Measurements from ENCODE around the gene PTPRD.

The PTPRD gene

GRCh38 chr9:8895861-8896224 lies 1717.0 kb downstream of the PTPRD start:
- no peak overlapping the region for H3K4me3 ChIP-seq (ENCODE audit: low read length)
- peak overlapping the region; percentile 42 for H3K9ac ChIP-seq (ENCODE audit: low read length)
- no peaks in the 10 kb centered on the region for H3K9me3 ChIP-seq (ENCODE audit: control insufficient read depth, low read length)
- H3K36me3 ChIP-seq (ENCODE audit: control insufficient read depth, insufficient read depth, low read length, severe bottlenecking), result no peaks in the 10 kb centered on the region
- peak; percentile 14 for DNase-seq (ENCODE audit: low read depth)
- H3K27me3 ChIP-seq (replicated peaks; ENCODE audit: control insufficient read depth, insufficient read depth, low read length), result no peaks in the 10 kb centered on the region
- peaks cover 5% of the 10 kb centered on the region for H3K4me1 ChIP-seq (ENCODE audit: control insufficient read depth, insufficient read depth, low read length)

- H3K9ac ChIP-seq (ENCODE audit: low read length), result no peak overlapping the region
- H3K9me3 ChIP-seq (ENCODE audit: control insufficient read depth, low read length), result no peaks in the 10 kb centered on the region
- no peaks in the 10 kb centered on the region for H3K27me3 ChIP-seq (replicated peaks; ENCODE audit: control insufficient read depth, insufficient read depth, low read length)
- H3K4me3 ChIP-seq (ENCODE audit: low read length), result no peak overlapping the region
- DNase-seq (ENCODE audit: low read depth), result no peak
- no peaks in the 10 kb centered on the region for H3K36me3 ChIP-seq (ENCODE audit: control insufficient read depth, insufficient read depth, low read length, severe bottlenecking)
- peaks cover 5% of the 10 kb centered on the region for H3K4me1 ChIP-seq (ENCODE audit: control insufficient read depth, insufficient read depth, low read length)
Observed at GRCh38 chr9:8895106-8895860, 1717.5 kb downstream of the PTPRD start.

- Histone ChIP-seq H3K9me3 (ENCODE audit: control insufficient read depth, low read length) (no peaks in the 10 kb centered on the region), H3K9ac (ENCODE audit: low read length) (no peak overlapping the region), H3K4me1 (ENCODE audit: control insufficient read depth, insufficient read depth, low read length) (peaks cover 5% of the 10 kb centered on the region), H3K4me3 (ENCODE audit: low read length) (no peak overlapping the region), H3K36me3 (ENCODE audit: control insufficient read depth, insufficient read depth, low read length, severe bottlenecking) (no peaks in the 10 kb centered on the region), H3K27me3 (replicated peaks; ENCODE audit: control insufficient read depth, insufficient read depth, low read length) (no peaks in the 10 kb centered on the region)
- DNase-seq (ENCODE audit: low read depth), result no peak
Observed at GRCh38 chr9:8890695-8891094, 1722.1 kb downstream of the PTPRD start.

- H3K9ac ChIP-seq (ENCODE audit: low read length), result no peak overlapping the region
- H3K27me3 ChIP-seq (replicated peaks; ENCODE audit: control insufficient read depth, insufficient read depth, low read length), result no peaks in the 10 kb centered on the region
- H3K4me1 ChIP-seq (ENCODE audit: control insufficient read depth, insufficient read depth, low read length), result no peaks in the 10 kb centered on the region
- no peak for DNase-seq (ENCODE audit: low read depth)
- H3K36me3 ChIP-seq (ENCODE audit: control insufficient read depth, insufficient read depth, low read length, severe bottlenecking), result no peaks in the 10 kb centered on the region
- no peaks in the 10 kb centered on the region for H3K9me3 ChIP-seq (ENCODE audit: control insufficient read depth, low read length)
- H3K4me3 ChIP-seq (ENCODE audit: low read length), result no peak overlapping the region
Observed at GRCh38 chr9:8889100-8889499, 1723.7 kb downstream of the PTPRD start.

- H3K27me3 ChIP-seq (replicated peaks; ENCODE audit: control insufficient read depth, insufficient read depth, low read length), result no peaks in the 10 kb centered on the region
- H3K36me3 ChIP-seq (ENCODE audit: control insufficient read depth, insufficient read depth, low read length, severe bottlenecking), result no peaks in the 10 kb centered on the region
- DNase-seq (ENCODE audit: low read depth), result no peak
- H3K4me1 ChIP-seq (ENCODE audit: control insufficient read depth, insufficient read depth, low read length), result no peaks in the 10 kb centered on the region
- H3K9ac ChIP-seq (ENCODE audit: low read length), result no peak overlapping the region
- H3K9me3 ChIP-seq (ENCODE audit: control insufficient read depth, low read length), result no peaks in the 10 kb centered on the region
- H3K4me3 ChIP-seq (ENCODE audit: low read length), result no peak overlapping the region
Observed at GRCh38 chr9:8888591-8888990, 1724.2 kb downstream of the PTPRD start.

- H3K9ac ChIP-seq (ENCODE audit: low read length), result no peak overlapping the region
- no peak overlapping the region for H3K4me3 ChIP-seq (ENCODE audit: low read length)
- no peak for DNase-seq (ENCODE audit: low read depth)
- no peaks in the 10 kb centered on the region for H3K9me3 ChIP-seq (ENCODE audit: control insufficient read depth, low read length)
- no peaks in the 10 kb centered on the region for H3K36me3 ChIP-seq (ENCODE audit: control insufficient read depth, insufficient read depth, low read length, severe bottlenecking)
- no peaks in the 10 kb centered on the region for H3K27me3 ChIP-seq (replicated peaks; ENCODE audit: control insufficient read depth, insufficient read depth, low read length)
- H3K4me1 ChIP-seq (ENCODE audit: control insufficient read depth, insufficient read depth, low read length), result no peaks in the 10 kb centered on the region
Observed at GRCh38 chr9:8887369-8887768, 1725.4 kb downstream of the PTPRD start.

- H3K9ac ChIP-seq (ENCODE audit: low read length), result no peak overlapping the region
- no peaks in the 10 kb centered on the region for H3K27me3 ChIP-seq (replicated peaks; ENCODE audit: control insufficient read depth, insufficient read depth, low read length)
- H3K4me3 ChIP-seq (ENCODE audit: low read length), result no peak overlapping the region
- H3K4me1 ChIP-seq (ENCODE audit: control insufficient read depth, insufficient read depth, low read length), result no peaks in the 10 kb centered on the region
- no peak for DNase-seq (ENCODE audit: low read depth)
- no peaks in the 10 kb centered on the region for H3K36me3 ChIP-seq (ENCODE audit: control insufficient read depth, insufficient read depth, low read length, severe bottlenecking)
- H3K9me3 ChIP-seq (ENCODE audit: control insufficient read depth, low read length), result no peaks in the 10 kb centered on the region
Observed at GRCh38 chr9:8883321-8883720, 1729.5 kb downstream of the PTPRD start.

- Histone ChIP-seq H3K9ac (ENCODE audit: low read length) (no peak overlapping the region), H3K4me3 (ENCODE audit: low read length) (no peak overlapping the region), H3K36me3 (ENCODE audit: control insufficient read depth, insufficient read depth, low read length, severe bottlenecking) (no peaks in the 10 kb centered on the region), H3K27me3 (replicated peaks; ENCODE audit: control insufficient read depth, insufficient read depth, low read length) (no peaks in the 10 kb centered on the region), H3K9me3 (ENCODE audit: control insufficient read depth, low read length) (no peaks in the 10 kb centered on the region), H3K4me1 (ENCODE audit: control insufficient read depth, insufficient read depth, low read length) (no peaks in the 10 kb centered on the region)
- DNase-seq (ENCODE audit: low read depth), result no peak
Observed at GRCh38 chr9:8880060-8880459, 1732.7 kb downstream of the PTPRD start.

GRCh38 chr9:8879284-8879683 lies 1733.5 kb downstream of the PTPRD start:
- Histone ChIP-seq H3K9ac (ENCODE audit: low read length) (no peak overlapping the region), H3K9me3 (ENCODE audit: control insufficient read depth, low read length) (no peaks in the 10 kb centered on the region), H3K4me1 (ENCODE audit: control insufficient read depth, insufficient read depth, low read length) (no peaks in the 10 kb centered on the region), H3K36me3 (ENCODE audit: control insufficient read depth, insufficient read depth, low read length, severe bottlenecking) (no peaks in the 10 kb centered on the region), H3K27me3 (replicated peaks; ENCODE audit: control insufficient read depth, insufficient read depth, low read length) (no peaks in the 10 kb centered on the region), H3K4me3 (ENCODE audit: low read length) (no peak overlapping the region)
- DNase-seq (ENCODE audit: low read depth), result no peak

GRCh38 chr9:8877753-8878494 lies 1734.9 kb downstream of the PTPRD start:
- H3K4me3 ChIP-seq (ENCODE audit: low read length), result no peak overlapping the region
- no peaks in the 10 kb centered on the region for H3K9me3 ChIP-seq (ENCODE audit: control insufficient read depth, low read length)
- no peaks in the 10 kb centered on the region for H3K27me3 ChIP-seq (replicated peaks; ENCODE audit: control insufficient read depth, insufficient read depth, low read length)
- H3K9ac ChIP-seq (ENCODE audit: low read length), result no peak overlapping the region
- no peak for DNase-seq (ENCODE audit: low read depth)
- no peaks in the 10 kb centered on the region for H3K36me3 ChIP-seq (ENCODE audit: control insufficient read depth, insufficient read depth, low read length, severe bottlenecking)
- peaks cover 1% of the 10 kb centered on the region for H3K4me1 ChIP-seq (ENCODE audit: control insufficient read depth, insufficient read depth, low read length)

GRCh38 chr9:8876303-8876702 lies 1736.5 kb downstream of the PTPRD start:
- peaks cover 11% of the 10 kb centered on the region for H3K4me1 ChIP-seq (ENCODE audit: control insufficient read depth, insufficient read depth, low read length)
- H3K9ac ChIP-seq (ENCODE audit: low read length), result no peak overlapping the region
- no peaks in the 10 kb centered on the region for H3K27me3 ChIP-seq (replicated peaks; ENCODE audit: control insufficient read depth, insufficient read depth, low read length)
- H3K4me3 ChIP-seq (ENCODE audit: low read length), result no peak overlapping the region
- H3K9me3 ChIP-seq (ENCODE audit: control insufficient read depth, low read length), result no peaks in the 10 kb centered on the region
- H3K36me3 ChIP-seq (ENCODE audit: control insufficient read depth, insufficient read depth, low read length, severe bottlenecking), result no peaks in the 10 kb centered on the region
- DNase-seq (ENCODE audit: low read depth), result no peak
